K562 (cell line): ENCODE measurements around the gene TAF4.

ENCODE experiments used
- CHD2 ChIP-seq: IDR thresholded peaks from 2 replicates; pipeline ENCODE4 v1.6.1; 2011; ENCODE audit warnings: low read depth, low read length
- CREM ChIP-seq: IDR thresholded peaks from 2 replicates; pipeline ENCODE4 v1.6.1; 2014; ENCODE audit warnings: antibody characterized with exemption, low read depth
- CTCF ChIP-seq, 3 experiments: IDR thresholded peaks in 2 of 3; conservative IDR thresholded peaks in 1 of 3; 2 replicates each; pipeline ENCODE4 v1.5.1; 2011 to 2012; ENCODE audit warnings: low read length in 3 of 3, mild to moderate bottlenecking in 3 of 3, control low read depth in 2 of 3, improper control_type of control experiment in 1 of 3, inconsistent platforms in 1 of 3, low read depth in 1 of 3, mixed read lengths in 1 of 3, moderate library complexity in 1 of 3; ENCODE audit not compliant: insufficient read depth in 2 of 3
- FOXO4 ChIP-seq: fragments of 450-650 bp; formaldehyde crosslinking; IDR thresholded peaks from 2 replicates; pipeline ENCODE4 v1.4.0; 2020; ENCODE audit warnings: mild to moderate bottlenecking, moderate library complexity
- GATAD2B ChIP-seq: fragments of 450-650 bp; IDR thresholded peaks from 2 replicates; pipeline ENCODE4 v1.6.1; 2017; ENCODE audit warnings: mild to moderate bottlenecking, borderline replicate concordance
- MEF2A ChIP-seq: IDR thresholded peaks from 2 replicates; pipeline ENCODE4 v1.6.1; 2011; ENCODE audit warnings: low read depth, mild to moderate bottlenecking, low read length, moderate library complexity; ENCODE audit not compliant: control insufficient read depth

- TF ChIP-seq CTCF (IDR thresholded peaks at IDR 0.05 in 2 of 3, conservative IDR thresholded peaks at IDR 0.05 in 1 of 3; ENCODE audit: insufficient read depth in 2 of 3, low read depth in 1 of 3, low read length in 3 of 3) (no peak), CHD2 (no peak), FOXO4 (CRISPR knock-in tag) (no peak), GATAD2B (no peak), MEF2A (no peak), CREM (no peak)
Observed at GRCh38 chr20:61979090-61979489, 86.6 kb downstream of the TAF4 start.
